ENCODE measurements around the gene CHCHD5.

The CHCHD5 gene

DNA sequence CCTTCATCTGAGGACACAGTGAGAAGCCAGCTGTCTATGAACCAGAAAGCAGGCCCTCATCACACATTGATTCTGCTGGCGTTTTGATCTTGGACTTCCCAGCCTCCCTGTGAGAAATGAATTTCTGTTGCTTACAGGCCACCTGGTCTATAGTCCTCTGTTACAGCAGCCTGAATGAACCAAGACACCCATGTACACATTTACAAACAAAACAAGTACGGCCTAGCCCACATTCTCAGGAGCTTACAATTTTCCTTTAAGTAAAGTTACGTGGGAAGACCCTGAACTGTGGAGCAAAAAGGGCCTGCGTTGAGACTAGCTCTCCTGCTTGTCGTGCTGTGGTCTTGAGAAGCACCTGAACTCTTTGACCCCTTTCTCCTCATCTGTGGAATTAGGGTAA is 49.3 kb downstream of the CHCHD5 start:
- Histone ChIP-seq H3K9me3 (replicated peaks; ENCODE audit: insufficient read depth, low read length) (no peaks in the 10 kb centered on the region), H3K36me3 (replicated peaks; ENCODE audit: insufficient read depth, low read length) (no peaks in the 10 kb centered on the region), H3K4me2 (ENCODE audit: low read depth, low read length) (no peak overlapping the region), H3K27me3 (replicated peaks; ENCODE audit: insufficient read depth, low read length) (peaks cover 93% of the 10 kb centered on the region), H3K4me3 (ENCODE audit: low read length) (no peak overlapping the region), H3K27ac (ENCODE audit: low read length) (no peak overlapping the region), H3K4me1 (ENCODE audit: low read length) (peaks cover 24% of the 10 kb centered on the region), H3K9me2 (replicated peaks; ENCODE audit: insufficient read depth, low read length) (no peaks in the 10 kb centered on the region), H4K20me1 (ENCODE audit: insufficient read depth, low read length) (peaks cover 9% of the 10 kb centered on the region), H3K79me2 (ENCODE audit: low read length) (no peaks in the 10 kb centered on the region), H2AFZ (ENCODE audit: low read length) (no peak overlapping the region), H3F3A (ENCODE audit: insufficient read depth, low read length) (peaks cover 25% of the 10 kb centered on the region), H3K9ac (ENCODE audit: low read length) (no peak overlapping the region)
- no peak for DNase-seq
- TF ChIP-seq EZH2 (optimal IDR thresholded peaks at IDR 0.05; ENCODE audit: low read depth, low read length): no peak
- TF ChIP-seq CTCF (IDR thresholded peaks at IDR 0.05; ENCODE audit: low read length): no peak
- TF ChIP-seq EZH2phosphoT487 (IDR thresholded peaks at IDR 0.05; ENCODE audit: low read length): no peak

GRCh38 chr2:112634153-112634873 is 49.9 kb downstream of the CHCHD5 start:
- peaks cover 9% of the 10 kb centered on the region for H4K20me1 ChIP-seq (ENCODE audit: insufficient read depth, low read length)
- no peak overlapping the region for H2AFZ ChIP-seq (ENCODE audit: low read length)
- no peak overlapping the region for H3K9ac ChIP-seq (ENCODE audit: low read length)
- DNase-seq: no peak
- H3K4me3 ChIP-seq (ENCODE audit: low read length): no peak overlapping the region
- peaks cover 93% of the 10 kb centered on the region for H3K27me3 ChIP-seq (replicated peaks; ENCODE audit: insufficient read depth, low read length)
- H3K9me3 ChIP-seq (replicated peaks; ENCODE audit: insufficient read depth, low read length): no peaks in the 10 kb centered on the region
- TF ChIP-seq EZH2phosphoT487 (IDR thresholded peaks at IDR 0.05; ENCODE audit: low read length) (no peak), EZH2 (optimal IDR thresholded peaks at IDR 0.05; ENCODE audit: low read depth, low read length) (no peak), CTCF (IDR thresholded peaks at IDR 0.05; ENCODE audit: low read length) (no peak)
- peaks cover 24% of the 10 kb centered on the region for H3K4me1 ChIP-seq (ENCODE audit: low read length)
- H3K36me3 ChIP-seq (replicated peaks; ENCODE audit: insufficient read depth, low read length): no peaks in the 10 kb centered on the region
- H3K4me2 ChIP-seq (ENCODE audit: low read depth, low read length): no peak overlapping the region
- H3K79me2 ChIP-seq (ENCODE audit: low read length): no peaks in the 10 kb centered on the region
- no peaks in the 10 kb centered on the region for H3K9me2 ChIP-seq (replicated peaks; ENCODE audit: insufficient read depth, low read length)
- H3F3A ChIP-seq (ENCODE audit: insufficient read depth, low read length): peaks cover 25% of the 10 kb centered on the region
- no peak overlapping the region for H3K27ac ChIP-seq (ENCODE audit: low read length)

DNA sequence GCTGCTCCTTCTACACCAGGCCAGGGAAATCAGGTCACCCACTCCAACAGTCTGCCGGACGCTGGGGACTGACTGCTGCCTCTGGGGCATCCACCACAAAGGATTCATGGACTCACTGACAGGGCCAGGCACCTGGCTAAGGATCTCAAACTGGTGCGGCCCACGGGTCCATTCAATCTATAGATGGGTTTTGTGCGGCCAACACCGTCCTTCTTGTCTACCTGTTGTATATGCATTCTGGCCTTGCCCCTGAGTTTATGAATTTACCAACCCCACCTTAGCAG is 50.4 kb downstream of the CHCHD5 start:
- Histone ChIP-seq H3K9ac (ENCODE audit: low read length) (no peak overlapping the region), H3K4me3 (ENCODE audit: low read length) (no peak overlapping the region), H4K20me1 (ENCODE audit: insufficient read depth, low read length) (peaks cover 9% of the 10 kb centered on the region), H3K4me1 (ENCODE audit: low read length) (peaks cover 24% of the 10 kb centered on the region), H3K27me3 (replicated peaks; ENCODE audit: insufficient read depth, low read length) (peaks cover 92% of the 10 kb centered on the region), H3K27ac (ENCODE audit: low read length) (no peak overlapping the region), H3F3A (ENCODE audit: insufficient read depth, low read length) (peaks cover 25% of the 10 kb centered on the region), H2AFZ (ENCODE audit: low read length) (no peak overlapping the region), H3K79me2 (ENCODE audit: low read length) (no peaks in the 10 kb centered on the region), H3K36me3 (replicated peaks; ENCODE audit: insufficient read depth, low read length) (no peaks in the 10 kb centered on the region), H3K4me2 (ENCODE audit: low read depth, low read length) (no peak overlapping the region), H3K9me3 (replicated peaks; ENCODE audit: insufficient read depth, low read length) (no peaks in the 10 kb centered on the region), H3K9me2 (replicated peaks; ENCODE audit: insufficient read depth, low read length) (no peaks in the 10 kb centered on the region)
- no peak for DNase-seq
- TF ChIP-seq EZH2phosphoT487 (IDR thresholded peaks at IDR 0.05; ENCODE audit: low read length): no peak
- no peak for TF ChIP-seq EZH2 (optimal IDR thresholded peaks at IDR 0.05; ENCODE audit: low read depth, low read length)
- no peak for TF ChIP-seq CTCF (IDR thresholded peaks at IDR 0.05; ENCODE audit: low read length)
